GM18507 (cell line): Measurements from ENCODE around the gene ESPL1.
"Not testable (repeated sequence)": the region's sequence is repeated elsewhere in the genome, so short reads cannot be mapped to it uniquely, and the experiment has no call there.

Source experiments
- DNase-seq: peaks from one replicate; pipeline ENCODE4 v3.0.0; 2011; ENCODE audit warnings: low read depth; ENCODE audit not compliant: insufficient read length; ENCODE audit errors: extremely low spot score
- FAIRE-seq: peaks from 2 replicates; lab custom pipeline; 2011; peaks lifted over from hg19 to GRCh38; lab: Jason Lieb, UNC

The ESPL1 gene

GRCh38 chr12:53328043-53328435 lies 59.9 kb downstream of the ESPL1 start:
- DNase-seq (no peak), FAIRE-seq (no peak)

GRCh38 chr12:53330671-53331070 lies 62.6 kb downstream of the ESPL1 start:
- DNase-seq (no peak), FAIRE-seq (no peak)

- DNase-seq, FAIRE-seq: not testable (repeated sequence)
These were observed 64.2 kb downstream of the ESPL1 start for GRCh38 chr12:53332339-53332738.

GRCh38 chr12:53332744-53333143 lies 64.6 kb downstream of the ESPL1 start:
- FAIRE-seq = no peak
- no peak for DNase-seq

GRCh38 chr12:53333289-53333688 lies 65.2 kb downstream of the ESPL1 start:
- no peak for DNase-seq
- no peak for FAIRE-seq

- no peak for FAIRE-seq
- no peak for DNase-seq
These were observed 65.7 kb downstream of the ESPL1 start for GRCh38 chr12:53333845-53334244.

GRCh38 chr12:53334822-53335221 lies 66.7 kb downstream of the ESPL1 start:
- no peak for FAIRE-seq
- no peak for DNase-seq

GRCh38 chr12:53336181-53336681 lies 68.1 kb downstream of the ESPL1 start, which contains the start of gene SP7:
Gene SP7 (minus strand): TSS chr12:53336354. CDS start chr12:53335646, 708 bp downstream.
- no peak for FAIRE-seq

GRCh38 chr12:53338017-53338416 lies 69.9 kb downstream of the ESPL1 start:
- FAIRE-seq (no peak), DNase-seq (no peak)

More at GRCh38 chr12:53336181-53336681, 68.1 kb downstream of the ESPL1 start, which contains the start of gene SP7:
- DNase-seq = no peak

GRCh38 chr12:53338916-53339315 lies 70.8 kb downstream of the ESPL1 start:
- DNase-seq (no peak), FAIRE-seq (no peak)

- DNase-seq (no peak), FAIRE-seq (no peak)
These were observed 72.3 kb downstream of the ESPL1 start for GRCh38 chr12:53340398-53340797.
